ENCODE data around the gene RANBP3. TPM values are rescaled to one million over a fixed set of nuclear protein-coding genes. Genes with fewer than 3 reads are reported as not detected.
A peak's percentile ranks its signal among the peaks of the same experiment; 100 is the strongest.

Gene RANBP3
- total RNA-seq, 1 donor from 2014 or later = 92.1 TPM

- no peak for DNase-seq
- TF ChIP-seq CTCF (IDR thresholded peaks at IDR 0.05; ENCODE audit: partially characterized antibody, unreplicated experiment) = peak; percentile 55
- Mint-ChIP-seq H3K9me3 (ENCODE audit: unreplicated experiment) (no peaks in the 10 kb centered on the region), H3K4me3 (ENCODE audit: unreplicated experiment) (no peak overlapping the region), H3K27me3 (ENCODE audit: unreplicated experiment) (no peaks in the 10 kb centered on the region), H3K36me3 (ENCODE audit: unreplicated experiment) (no peaks in the 10 kb centered on the region), H3K4me1 (ENCODE audit: low read depth, unreplicated experiment) (peaks cover 1% of the 10 kb centered on the region), H3K27ac (ENCODE audit: unreplicated experiment) (no peak overlapping the region)
These were observed 40.8 kb upstream of the RANBP3 start for GRCh38 chr19:6018786-6019185.

GRCh38 chr19:6017576-6017975 is 39.6 kb upstream of the RANBP3 start:
- Mint-ChIP-seq H3K27ac (ENCODE audit: unreplicated experiment) (no peak overlapping the region), H3K9me3 (ENCODE audit: unreplicated experiment) (no peaks in the 10 kb centered on the region)

GRCh38 chr19:6015841-6016545 is 38.1 kb upstream of the RANBP3 start:
- DNase-seq = no peak
- no peak for TF ChIP-seq CTCF (IDR thresholded peaks at IDR 0.05; ENCODE audit: partially characterized antibody, unreplicated experiment)
- no peak overlapping the region for H3K4me3 Mint-ChIP-seq (ENCODE audit: unreplicated experiment)
- no peak overlapping the region for H3K27ac Mint-ChIP-seq (ENCODE audit: unreplicated experiment)
- peaks cover 7% of the 10 kb centered on the region for H3K27me3 Mint-ChIP-seq (ENCODE audit: unreplicated experiment)
- H3K9me3 Mint-ChIP-seq (ENCODE audit: unreplicated experiment) = no peaks in the 10 kb centered on the region
- H3K4me1 Mint-ChIP-seq (ENCODE audit: low read depth, unreplicated experiment) = no peaks in the 10 kb centered on the region
- H3K36me3 Mint-ChIP-seq (ENCODE audit: unreplicated experiment) = no peaks in the 10 kb centered on the region

More at GRCh38 chr19:6017576-6017975, 39.6 kb upstream of the RANBP3 start:
- peaks cover 1% of the 10 kb centered on the region for H3K4me1 Mint-ChIP-seq (ENCODE audit: low read depth, unreplicated experiment)
- TF ChIP-seq CTCF (IDR thresholded peaks at IDR 0.05; ENCODE audit: partially characterized antibody, unreplicated experiment) = no peak
- DNase-seq = no peak
- H3K27me3 Mint-ChIP-seq (ENCODE audit: unreplicated experiment) = no peaks in the 10 kb centered on the region
- H3K36me3 Mint-ChIP-seq (ENCODE audit: unreplicated experiment) = no peaks in the 10 kb centered on the region
- no peak overlapping the region for H3K4me3 Mint-ChIP-seq (ENCODE audit: unreplicated experiment)

- Mint-ChIP-seq H3K4me1 (ENCODE audit: low read depth, unreplicated experiment) (no peaks in the 10 kb centered on the region), H3K4me3 (ENCODE audit: unreplicated experiment) (no peak overlapping the region), H3K27ac (ENCODE audit: unreplicated experiment) (no peak overlapping the region), H3K27me3 (ENCODE audit: unreplicated experiment) (peaks cover 10% of the 10 kb centered on the region), H3K36me3 (ENCODE audit: unreplicated experiment) (no peaks in the 10 kb centered on the region), H3K9me3 (ENCODE audit: unreplicated experiment) (no peaks in the 10 kb centered on the region)
- TF ChIP-seq CTCF (IDR thresholded peaks at IDR 0.05; ENCODE audit: partially characterized antibody, unreplicated experiment) = no peak
- DNase-seq = no peak
These were observed 36.7 kb upstream of the RANBP3 start for GRCh38 chr19:6014551-6015135.

Data from glutamatergic neuron (in vitro differentiated cells).